Endothelial cell of umbilical vein (primary cell): ENCODE results near the gene CLEC18A. TPM values are rescaled to one million over a fixed set of nuclear protein-coding genes. Genes with fewer than 3 reads are reported as not detected.
"Not testable (repeated sequence)": the region's sequence is repeated elsewhere in the genome, so short reads cannot be mapped to it uniquely, and the experiment has no call there.

Experiments used
- BruUV-seq: library from RNA; stranded (reverse); fragments of 400-500 nt; replicated peaks from 2 replicates; lab custom pipeline; 2021; lab: Mats Ljungman, UMichigan
- CTCF ChIA-PET: fragments of 300-600, 350-600 bp; sonication (Branson Sonifier 250); formaldehyde crosslinking; loops from one replicate; lab custom pipeline; 2021; ENCODE audit warnings: antibody characterized with exemption, inconsistent platforms; lab: Charles Lee
- POLR2A ChIA-PET: fragments of 300-600, 350-600 bp; sonication (Branson Sonifier 250); formaldehyde crosslinking; loops from one replicate; lab custom pipeline; 2021; ENCODE audit warnings: antibody characterized with exemption, inconsistent platforms; lab: Charles Lee
- DNase-seq: peaks from one replicate; pipeline ENCODE4 v3.0.0-alpha.2; 2011; ENCODE audit warnings: low read depth, low spot score
- FAIRE-seq: peaks from 2 replicates; lab custom pipeline; 2011; peaks lifted over from hg19 to GRCh38; lab: Jason Lieb, UNC
- H2AFZ ChIP-seq: 2 replicates; pipeline ENCODE4 v1.6.0; 2012; ENCODE audit warnings: low read depth, low read length, control low read depth, inconsistent platforms
- H3K27ac ChIP-seq: 2 replicates; pipeline ENCODE4 v1.5.1; 2011; ENCODE audit warnings: low read depth, mild to moderate bottlenecking, control low read depth, low read length, moderate library complexity; ENCODE audit not compliant: insufficient read depth
- H3K27me3 ChIP-seq, 2 experiments: 2 replicates each; pipeline versions ENCODE4 v1.6.0 to v1.6.1; 2011; ENCODE audit warnings: low read length in 2 of 2, mixed read lengths in 1 of 2; ENCODE audit not compliant: control insufficient read depth in 2 of 2, insufficient read depth in 2 of 2
- H3K36me3 ChIP-seq, 2 experiments: 2 replicates in 1 of 2; 3 replicates in 1 of 2; pipeline ENCODE4 v1.5.1; 2011; ENCODE audit warnings: low read length in 2 of 2, mild to moderate bottlenecking in 1 of 2, moderate library complexity in 1 of 2; ENCODE audit not compliant: control insufficient read depth in 2 of 2, insufficient read depth in 2 of 2; ENCODE audit errors: extremely low read depth in 1 of 2
- H3K4me1 ChIP-seq: 3 replicates; pipeline ENCODE4 v1.5.1; 2011; ENCODE audit warnings: mild to moderate bottlenecking, low read length; ENCODE audit not compliant: control insufficient read depth, insufficient read depth; ENCODE audit errors: extremely low read depth
- H3K4me2 ChIP-seq: 2 replicates; pipeline ENCODE4 v1.6.1; 2011; ENCODE audit warnings: low read length, control low read depth, mixed read lengths; ENCODE audit not compliant: insufficient read depth
- H3K4me3 ChIP-seq, 3 experiments: fragments of 200-600 bp in 1 of 3; sonication (generic), shearing (Covaris generic) in 1 of 3; replicated peaks in 1 of 3; 2 replicates each; pipeline ENCODE4 v1.5.1; 2011 to 2016; ENCODE audit warnings: control low read depth in 3 of 3, low read length in 3 of 3, mild to moderate bottlenecking in 2 of 3, inconsistent platforms in 1 of 3, low read depth in 1 of 3, moderate library complexity in 1 of 3; ENCODE audit not compliant: insufficient read depth in 1 of 3
- H3K79me2 ChIP-seq: 2 replicates; pipeline ENCODE4 v1.6.0; 2012; ENCODE audit warnings: low read length, inconsistent platforms; ENCODE audit not compliant: control insufficient read depth, insufficient read depth
- H3K9ac ChIP-seq: replicated peaks from 2 replicates; pipeline ENCODE3; 2011; ENCODE audit warnings: low read length, control low read depth; ENCODE audit not compliant: insufficient read depth; ENCODE audit errors: extremely low read depth
- H3K9me1 ChIP-seq: replicated peaks from 3 replicates; pipeline ENCODE4 v1.6.0; 2011; ENCODE audit warnings: mild to moderate bottlenecking, low read length; ENCODE audit not compliant: control insufficient read depth, insufficient read depth; ENCODE audit errors: extremely low read depth
- H3K9me3 ChIP-seq: replicated peaks from 2 replicates; pipeline ENCODE4 v1.5.1; 2012; ENCODE audit warnings: low read length, inconsistent platforms; ENCODE audit not compliant: control insufficient read depth, insufficient read depth
- H4K20me1 ChIP-seq: replicated peaks from 2 replicates; pipeline ENCODE3; 2011; ENCODE audit warnings: mild to moderate bottlenecking, low read length; ENCODE audit not compliant: control insufficient read depth, insufficient read depth; ENCODE audit errors: extremely low read depth
- FOS ChIP-seq: IDR thresholded peaks from 2 replicates; pipeline ENCODE4 v1.6.1; 2011; ENCODE audit warnings: mild to moderate bottlenecking, low read length, moderate library complexity, borderline replicate concordance; ENCODE audit not compliant: insufficient read depth
- JUN ChIP-seq: IDR thresholded peaks from 2 replicates; pipeline ENCODE4 v1.6.1; 2011; ENCODE audit warnings: borderline replicate concordance, low read depth; ENCODE audit not compliant: insufficient read length, insufficient read depth
- dilution Hi-C: fragments of 300-500 bp; cut with MboI; formaldehyde crosslinking; loops from one replicate; pipeline ENCODE4 v1.15.0; 2019; ENCODE audit warnings: low sequenced_read_pairs; ENCODE audit not compliant: extremely low pct_ligation_motif_present
- intact Hi-C: fragments of 100-400 bp; cut with micrococcal nuclease; formaldehyde crosslinking; loops from one replicate; pipeline ENCODE4 v1.10.0; 2022
- polyA plus RNA-seq, 4 experiments: library from polyadenylated mRNA; depleted of rRNA in 3 of 4; stranded (reverse) in 3 of 4; unstranded in 1 of 4; fragments of >200 nt; gene quantifications; 2 replicates each; pipeline versions ENCODE4 v1.2.1 to v1.2.3, GENCODE V29; 2011 to 2012; ENCODE audit warnings: missing spikeins in 1 of 4
- total RNA-seq: library from RNA; stranded (reverse); gene quantifications from 2 replicates; pipeline ENCODE4 v1.2.3, GENCODE V29; 2021

CLEC18A gene
- total and polyA plus RNA-seq, 2 donors (not counting 3 experiments of a cell fraction or from before 2014, with no cell fraction given): 0.35 to 0.51 TPM

DNA sequence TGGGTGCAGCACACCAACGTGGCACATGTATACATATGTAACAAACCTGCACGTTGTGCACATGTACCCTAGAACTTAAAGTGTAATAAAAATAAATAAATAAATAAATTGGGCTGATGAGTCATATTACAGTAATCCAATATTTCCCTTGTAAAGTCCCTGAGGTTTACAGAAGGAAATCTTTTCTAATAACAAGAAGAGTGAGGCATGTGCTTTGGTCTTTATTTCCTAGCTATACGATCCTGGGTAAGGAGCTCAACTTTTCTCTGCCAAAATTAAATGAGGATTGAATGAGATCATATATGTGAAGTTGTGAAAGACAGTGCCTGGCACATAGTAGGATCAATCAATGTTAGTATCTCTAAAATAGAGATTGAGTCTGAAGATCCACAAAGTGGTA lies 57.5 kb downstream of the CLEC18A start:
- intact Hi-C loops, H3K9me1 ChIP-seq, H3K9ac ChIP-seq, POLR2A ChIA-PET, H2AFZ ChIP-seq, CTCF ChIA-PET, H3K4me2 ChIP-seq, H3K27ac ChIP-seq, H3K27me3 ChIP-seq, H4K20me1 ChIP-seq, BruUV-seq, dilution Hi-C loops, H3K36me3 ChIP-seq, H3K4me1 ChIP-seq, H3K4me3 ChIP-seq, H3K9me3 ChIP-seq, FAIRE-seq, H3K79me2 ChIP-seq: not testable (repeated sequence)
- peak; percentile 34 for DNase-seq
- TF ChIP-seq JUN: peak; percentile 4
- TF ChIP-seq FOS: peak; percentile 7

DNA sequence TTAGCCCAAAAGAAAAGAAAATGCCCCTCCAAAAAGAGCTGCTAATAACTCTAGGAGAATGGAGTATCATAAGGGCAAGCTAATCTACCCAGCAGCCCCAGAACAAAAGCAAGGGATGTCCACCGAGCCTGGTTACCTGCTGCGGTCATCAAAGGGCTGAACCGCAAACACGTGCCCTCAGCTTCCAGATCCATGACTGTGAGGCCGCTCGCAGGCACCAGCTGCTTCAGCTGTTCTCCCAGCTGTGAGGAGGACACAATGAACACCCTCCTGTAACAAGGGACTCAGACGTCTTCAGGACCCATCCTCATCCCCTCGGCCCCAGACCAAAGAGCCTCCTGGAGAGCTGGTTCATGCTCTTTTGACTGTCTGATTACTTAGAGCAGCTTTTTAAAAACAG lies 59.5 kb downstream of the CLEC18A start:
- H3K9me3 ChIP-seq, intact Hi-C loops, H3K27ac ChIP-seq, BruUV-seq, DNase-seq, H3K79me2 ChIP-seq, H2AFZ ChIP-seq, CTCF ChIA-PET, POLR2A ChIA-PET, H3K36me3 ChIP-seq, H3K27me3 ChIP-seq, H3K9me1 ChIP-seq, dilution Hi-C loops, H3K4me2 ChIP-seq, H4K20me1 ChIP-seq, H3K4me3 ChIP-seq, FAIRE-seq, H3K9ac ChIP-seq: not testable (repeated sequence)
- peaks cover 11% of the 10 kb centered on the region for H3K4me1 ChIP-seq

DNA sequence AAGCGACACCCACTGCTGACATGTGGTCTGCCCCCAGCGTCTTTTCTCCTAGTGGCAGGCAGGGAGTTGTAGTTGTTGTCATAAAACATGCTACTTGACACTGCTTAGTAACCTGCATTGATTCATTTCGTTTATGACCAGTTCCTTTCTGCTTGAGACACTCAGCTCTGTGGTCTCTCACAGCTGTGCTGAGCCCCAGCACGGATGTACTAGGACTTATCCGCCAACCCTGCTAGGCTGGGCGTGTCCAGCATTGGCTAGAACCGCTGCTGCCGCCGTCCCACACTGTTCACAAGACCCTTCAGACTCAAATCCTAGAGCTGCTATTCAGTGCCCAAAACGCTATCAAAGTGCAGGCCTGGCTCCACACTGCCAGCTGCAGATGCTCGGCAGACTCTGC lies 60.0 kb downstream of the CLEC18A start:
- CTCF ChIA-PET, H3K9ac ChIP-seq: not testable (repeated sequence)

DNA sequence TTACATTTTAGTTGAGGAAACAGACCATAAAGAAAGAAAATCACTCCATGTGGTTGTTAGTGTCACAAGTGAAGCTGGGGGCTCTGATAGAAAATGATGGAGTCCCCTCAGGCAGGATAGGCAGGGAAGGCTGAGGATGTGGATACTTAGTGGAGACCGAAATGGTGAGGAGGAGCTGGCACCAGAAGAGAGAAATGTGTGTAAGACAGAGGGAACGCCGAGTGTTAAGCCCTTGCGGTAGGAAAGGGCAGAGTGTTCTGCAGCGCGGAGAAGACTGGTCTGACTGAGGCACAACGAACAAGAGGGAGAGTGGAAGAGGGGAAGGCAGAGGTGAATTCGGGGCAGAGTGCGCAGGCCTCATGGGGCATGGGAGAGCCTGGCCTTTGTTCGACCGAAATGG lies 61.2 kb downstream of the CLEC18A start:
- H3K4me3 ChIP-seq, H3K36me3 ChIP-seq, H3K9me3 ChIP-seq, H3K9ac ChIP-seq, dilution Hi-C loops, H3K27ac ChIP-seq, FAIRE-seq, H3K79me2 ChIP-seq, H2AFZ ChIP-seq, H3K27me3 ChIP-seq, BruUV-seq, H4K20me1 ChIP-seq, H3K4me2 ChIP-seq, H3K9me1 ChIP-seq, CTCF ChIA-PET, intact Hi-C loops, POLR2A ChIA-PET, DNase-seq: not testable (repeated sequence)
- H3K4me1 ChIP-seq: peaks cover 11% of the 10 kb centered on the region

More for the DNA sequence above, 60.0 kb downstream of the CLEC18A start:
- peaks cover 11% of the 10 kb centered on the region for H3K4me1 ChIP-seq
- POLR2A ChIA-PET, FAIRE-seq, dilution Hi-C loops, H3K79me2 ChIP-seq, DNase-seq, H4K20me1 ChIP-seq, H3K27ac ChIP-seq, H3K4me2 ChIP-seq, H3K9me3 ChIP-seq, H3K9me1 ChIP-seq, H3K4me3 ChIP-seq, H3K27me3 ChIP-seq, H3K36me3 ChIP-seq, BruUV-seq, intact Hi-C loops, H2AFZ ChIP-seq: not testable (repeated sequence)
